ENCODE measurements around the gene ZNF783. TPM values are rescaled to one million over a fixed set of nuclear protein-coding genes. Genes with fewer than 3 reads are reported as not detected.
"Not testable (repeated sequence)": the region's sequence is repeated elsewhere in the genome, so short reads cannot be mapped to it uniquely, and the experiment has no call there.

The ZNF783 gene
- total RNA-seq, 1 experiment from 2014 or later: 6.2 TPM

- not testable (repeated sequence) for H3K27me3 ChIP-seq, H3K4me3 ChIP-seq
Measured at GRCh38 chr7:149233655-149234204, 28.3 kb upstream of the ZNF783 start.

DNA sequence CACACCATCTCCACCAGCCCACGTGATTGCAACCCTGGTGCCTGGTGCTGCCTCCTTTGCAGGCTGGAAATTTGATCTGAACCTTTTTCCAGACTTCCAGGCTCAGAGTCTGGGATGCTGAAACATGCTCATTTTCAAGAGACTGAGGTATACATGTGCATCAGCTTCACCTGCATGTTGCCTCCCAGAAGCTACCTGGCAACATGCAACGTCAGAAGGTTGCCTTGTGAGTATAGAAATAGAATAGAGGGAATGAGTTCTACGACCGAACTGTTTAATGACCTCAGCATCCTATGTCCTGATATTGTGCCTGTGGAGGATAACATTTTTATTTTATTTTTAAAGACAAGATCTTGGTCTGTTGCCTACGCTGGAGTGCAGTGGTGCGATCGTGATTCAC lies 24.5 kb upstream of the ZNF783 start:
- H3K4me3 ChIP-seq: no peak overlapping the region
- DNase-seq: no peak
- H3K9me3 ChIP-seq: peaks cover under 1% of the 10 kb centered on the region; the same call in 1 of the 2 replicates
- H3K36me3 ChIP-seq: peaks cover 2% of the 10 kb centered on the region
- no peaks in the 10 kb centered on the region for H3K27me3 ChIP-seq

More at GRCh38 chr7:149233655-149234204, 28.3 kb upstream of the ZNF783 start:
- not testable (repeated sequence) for H3K36me3 ChIP-seq, H3K9me3 ChIP-seq
- peak; percentile 82 for DNase-seq

DNA sequence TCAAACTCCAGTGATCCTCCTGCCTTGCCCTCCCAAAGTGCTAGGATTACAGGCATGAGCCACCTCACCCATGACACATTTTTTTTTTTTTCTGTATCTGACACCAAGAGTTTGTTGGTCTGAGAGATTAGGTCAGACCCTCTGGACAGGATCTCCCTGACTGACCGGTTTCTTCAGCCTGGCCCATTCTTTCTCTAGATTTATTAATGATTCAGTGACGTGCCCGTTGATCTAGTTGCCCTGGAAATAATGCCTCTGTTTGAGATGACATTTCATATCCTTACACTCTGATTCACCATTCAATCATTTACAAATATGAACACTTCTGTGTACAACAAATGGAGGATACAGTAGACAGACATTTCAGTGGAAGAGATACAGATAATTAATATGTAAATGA lies 23.9 kb upstream of the ZNF783 start:
- H3K4me3 ChIP-seq: no peak overlapping the region
- H3K9me3 ChIP-seq: peaks cover 4% of the 10 kb centered on the region
- no peak for DNase-seq
- H3K36me3 ChIP-seq: peaks cover 5% of the 10 kb centered on the region
- H3K27me3 ChIP-seq: no peaks in the 10 kb centered on the region

GRCh38 chr7:149239345-149240143 lies 22.5 kb upstream of the ZNF783 start, which contains the start of gene ZNF212:
ZNF212 (plus strand) TSS chr7:149239651; CDS start chr7:149239779, 128 bp downstream.
- DNase-seq: peak; percentile 89
- Histone ChIP-seq H3K36me3 (peaks cover 5% of the 10 kb centered on the region), H3K4me3 (peak within 1 kb of the TSS; percentile 88), H3K9me3 (peaks cover 4% of the 10 kb centered on the region), H3K27me3 (no peaks in the 10 kb centered on the region)

- DNase-seq: no peak
- Histone ChIP-seq H3K27me3 (no peaks in the 10 kb centered on the region), H3K36me3 (peaks cover 5% of the 10 kb centered on the region), H3K9me3 (peaks cover 4% of the 10 kb centered on the region), H3K4me3 (peak overlapping the region; percentile 88)
Measured at GRCh38 chr7:149240637-149241036, 21.4 kb upstream of the ZNF783 start.

DNA sequence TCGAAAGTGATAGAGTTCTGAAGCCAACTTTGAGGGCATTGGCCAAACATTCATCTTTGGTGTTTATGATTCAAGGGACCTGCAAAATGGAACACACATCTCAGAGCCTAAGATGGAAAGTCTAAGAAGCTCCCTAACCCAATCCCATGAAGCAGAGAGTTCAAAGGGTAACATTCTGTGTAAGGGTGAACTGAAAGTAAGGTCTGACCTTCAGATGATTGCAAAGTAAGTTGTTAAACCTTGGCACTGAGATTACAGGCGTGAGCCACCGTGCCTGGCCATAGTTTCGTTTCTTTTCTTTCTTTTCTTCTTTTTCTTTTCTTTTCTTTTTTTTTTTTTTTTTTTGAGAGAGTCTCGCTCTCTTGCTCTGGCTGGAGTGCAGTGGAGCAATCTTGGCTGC lies 20.3 kb upstream of the ZNF783 start:
- Histone ChIP-seq H3K27me3 (no peaks in the 10 kb centered on the region), H3K36me3 (peaks cover 5% of the 10 kb centered on the region), H3K9me3 (peaks cover 4% of the 10 kb centered on the region), H3K4me3 (no peak overlapping the region)
- DNase-seq: no peak

- peaks cover 4% of the 10 kb centered on the region for H3K9me3 ChIP-seq
- no peaks in the 10 kb centered on the region for H3K27me3 ChIP-seq
- H3K4me3 ChIP-seq: no peak overlapping the region
- no peak for DNase-seq
- peaks cover 5% of the 10 kb centered on the region for H3K36me3 ChIP-seq
Measured at GRCh38 chr7:149245244-149245643, 16.8 kb upstream of the ZNF783 start.

GRCh38 chr7:149245744-149246143 lies 16.3 kb upstream of the ZNF783 start:
- H3K36me3 ChIP-seq: peaks cover 5% of the 10 kb centered on the region
- no peak for DNase-seq
- H3K27me3 ChIP-seq: no peaks in the 10 kb centered on the region
- peaks cover 4% of the 10 kb centered on the region for H3K9me3 ChIP-seq
- no peak overlapping the region for H3K4me3 ChIP-seq

GRCh38 chr7:149248777-149249176 lies 13.2 kb upstream of the ZNF783 start:
- Histone ChIP-seq H3K36me3 (no peaks in the 10 kb centered on the region), H3K27me3 (no peaks in the 10 kb centered on the region), H3K4me3 (no peak overlapping the region), H3K9me3 (no peaks in the 10 kb centered on the region)
- no peak for DNase-seq

DNA sequence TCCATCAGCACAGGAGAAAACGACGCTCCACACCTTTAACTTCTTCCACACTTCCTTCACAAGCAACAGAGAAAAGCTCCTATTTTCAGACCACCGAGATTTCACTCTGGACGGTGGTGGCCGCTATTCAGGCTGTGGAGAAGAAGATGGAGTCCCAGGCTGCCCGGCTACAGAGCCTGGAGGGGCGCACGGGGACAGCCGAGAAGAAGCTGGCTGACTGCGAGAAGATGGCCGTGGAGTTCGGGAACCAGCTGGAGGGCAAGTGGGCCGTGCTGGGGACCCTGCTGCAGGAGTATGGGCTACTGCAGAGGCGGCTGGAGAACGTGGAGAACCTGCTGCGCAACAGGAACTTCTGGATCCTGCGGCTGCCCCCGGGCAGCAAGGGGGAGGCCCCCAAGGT lies 11.8 kb upstream of the ZNF783 start:
- DNase-seq, H3K36me3 ChIP-seq, H3K9me3 ChIP-seq, H3K27me3 ChIP-seq, H3K4me3 ChIP-seq: not testable (repeated sequence)

DNA sequence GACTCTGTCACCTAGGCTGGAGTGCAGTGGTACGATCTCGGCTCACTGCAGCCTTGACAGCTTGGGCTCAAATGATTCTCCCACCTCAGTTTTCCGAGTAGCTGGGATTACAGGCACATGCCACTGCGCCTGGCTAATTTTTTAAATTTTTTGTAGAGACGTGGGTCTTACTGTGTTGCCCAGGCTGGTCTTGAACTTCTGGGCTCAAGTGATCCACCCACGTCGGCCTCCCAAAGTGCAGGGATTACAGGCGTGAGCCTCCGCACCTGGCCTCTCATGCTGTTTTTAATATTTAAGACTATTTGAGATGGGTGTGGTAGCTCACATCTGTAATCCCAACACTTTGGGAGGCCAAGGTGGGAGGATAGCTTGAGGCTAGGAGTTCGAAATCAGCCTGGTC lies 10.5 kb upstream of the ZNF783 start:
- not testable (repeated sequence) for H3K9me3 ChIP-seq, DNase-seq, H3K36me3 ChIP-seq, H3K27me3 ChIP-seq, H3K4me3 ChIP-seq

- Histone ChIP-seq H3K27me3 (no peaks in the 10 kb centered on the region), H3K4me3 (no peak overlapping the region), H3K9me3 (no peaks in the 10 kb centered on the region), H3K36me3 (no peaks in the 10 kb centered on the region)
- no peak for DNase-seq
Measured at GRCh38 chr7:149252378-149252777, 9.6 kb upstream of the ZNF783 start.

- DNase-seq: no peak
- Histone ChIP-seq H3K4me3 (no peak overlapping the region), H3K9me3 (no peaks in the 10 kb centered on the region), H3K27me3 (no peaks in the 10 kb centered on the region), H3K36me3 (no peaks in the 10 kb centered on the region)
Measured at GRCh38 chr7:149253665-149254064, 8.3 kb upstream of the ZNF783 start.

DNA sequence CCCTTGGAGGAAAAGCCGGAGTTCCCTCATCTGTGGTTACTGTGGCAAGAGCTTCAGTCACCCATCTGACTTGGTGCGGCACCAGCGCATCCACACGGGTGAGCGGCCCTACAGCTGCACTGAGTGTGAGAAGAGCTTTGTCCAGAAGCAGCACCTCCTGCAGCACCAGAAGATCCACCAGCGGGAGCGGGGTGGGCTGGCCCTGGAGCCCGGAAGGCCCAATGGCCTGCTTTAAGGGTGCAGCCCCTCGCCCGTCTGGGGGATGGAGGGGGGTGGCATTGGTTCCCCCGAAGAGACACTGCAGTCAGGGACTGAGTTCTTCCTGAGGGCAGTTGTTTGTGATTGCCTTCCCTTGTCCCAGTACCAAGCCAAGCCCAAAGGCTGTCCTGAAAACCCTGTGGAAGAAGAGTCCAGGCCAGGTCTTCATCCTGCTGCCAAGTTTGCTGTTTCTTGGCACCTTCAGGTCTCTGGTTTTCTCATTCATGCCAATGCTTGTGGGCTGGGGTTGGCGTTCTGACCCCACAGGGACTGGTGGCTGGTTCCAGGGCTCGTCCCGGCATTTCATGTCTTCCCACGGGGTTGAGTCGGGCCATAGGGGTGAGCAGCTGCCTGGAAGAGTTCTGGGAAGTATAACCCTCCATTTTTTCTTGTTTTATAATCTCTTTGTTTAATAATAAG lies 7.7 kb upstream of the ZNF783 start:
- Histone ChIP-seq H3K4me3 (no peak overlapping the region), H3K27me3 (no peaks in the 10 kb centered on the region), H3K9me3 (no peaks in the 10 kb centered on the region), H3K36me3 (no peaks in the 10 kb centered on the region)
- no peak for DNase-seq

DNA sequence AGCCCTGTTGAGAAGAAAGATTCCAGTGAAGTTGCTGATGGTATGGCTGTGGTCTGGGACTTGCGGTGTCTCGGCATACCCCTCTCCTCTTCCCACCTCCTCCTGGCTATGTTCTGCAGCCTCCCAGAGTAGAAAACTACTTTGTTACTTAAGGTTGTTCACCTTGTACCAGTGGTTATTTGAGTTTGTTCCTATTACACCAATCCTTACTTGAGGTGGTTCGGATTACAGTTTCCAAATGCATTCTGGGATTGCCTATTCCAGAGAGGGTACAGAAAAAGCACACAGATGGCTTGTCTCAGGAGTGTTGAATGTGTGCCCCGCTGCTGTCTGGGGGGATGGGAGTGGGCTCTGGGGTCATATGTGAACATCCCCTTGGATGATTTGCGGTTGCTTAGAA lies 6.8 kb upstream of the ZNF783 start:
- Histone ChIP-seq H3K9me3 (no peaks in the 10 kb centered on the region), H3K36me3 (no peaks in the 10 kb centered on the region), H3K4me3 (no peak overlapping the region), H3K27me3 (no peaks in the 10 kb centered on the region)
- DNase-seq: no peak

GRCh38 chr7:149256568-149256967 lies 5.4 kb upstream of the ZNF783 start:
- Histone ChIP-seq H3K27me3 (no peaks in the 10 kb centered on the region), H3K9me3 (no peaks in the 10 kb centered on the region), H3K4me3 (no peak overlapping the region), H3K36me3 (no peaks in the 10 kb centered on the region)
- no peak for DNase-seq

- Histone ChIP-seq H3K4me3 (no peak overlapping the region), H3K9me3 (no peaks in the 10 kb centered on the region), H3K36me3 (no peaks in the 10 kb centered on the region), H3K27me3 (no peaks in the 10 kb centered on the region)
- DNase-seq: no peak
Measured at GRCh38 chr7:149257146-149257545, 4.8 kb upstream of the ZNF783 start.

All from MG63 (cell line).